C1 segment of cervical spinal cord (tissue), 14 donors: ENCODE data around the gene IRX2.

Source experiments
- DNase-seq, 14 donors: peaks; one replicate each; lab custom pipeline; 2025; lab: John Stamatoyannopoulos, UW

The IRX2 gene

GRCh38 chr5:2697446-2698200 lies 53.9 kb downstream of the IRX2 start:
- DNase-seq: no peak

- DNase-seq: no peak
Measured at GRCh38 chr5:2697041-2697440, 54.4 kb downstream of the IRX2 start.
